ENCODE data around the gene CSPG4. TPM values are rescaled to one million over a fixed set of nuclear protein-coding genes. Genes with fewer than 3 reads are reported as not detected.

Gene CSPG4
- total RNA-seq, 1 donor from 2014 or later: 15.0 TPM

DNA sequence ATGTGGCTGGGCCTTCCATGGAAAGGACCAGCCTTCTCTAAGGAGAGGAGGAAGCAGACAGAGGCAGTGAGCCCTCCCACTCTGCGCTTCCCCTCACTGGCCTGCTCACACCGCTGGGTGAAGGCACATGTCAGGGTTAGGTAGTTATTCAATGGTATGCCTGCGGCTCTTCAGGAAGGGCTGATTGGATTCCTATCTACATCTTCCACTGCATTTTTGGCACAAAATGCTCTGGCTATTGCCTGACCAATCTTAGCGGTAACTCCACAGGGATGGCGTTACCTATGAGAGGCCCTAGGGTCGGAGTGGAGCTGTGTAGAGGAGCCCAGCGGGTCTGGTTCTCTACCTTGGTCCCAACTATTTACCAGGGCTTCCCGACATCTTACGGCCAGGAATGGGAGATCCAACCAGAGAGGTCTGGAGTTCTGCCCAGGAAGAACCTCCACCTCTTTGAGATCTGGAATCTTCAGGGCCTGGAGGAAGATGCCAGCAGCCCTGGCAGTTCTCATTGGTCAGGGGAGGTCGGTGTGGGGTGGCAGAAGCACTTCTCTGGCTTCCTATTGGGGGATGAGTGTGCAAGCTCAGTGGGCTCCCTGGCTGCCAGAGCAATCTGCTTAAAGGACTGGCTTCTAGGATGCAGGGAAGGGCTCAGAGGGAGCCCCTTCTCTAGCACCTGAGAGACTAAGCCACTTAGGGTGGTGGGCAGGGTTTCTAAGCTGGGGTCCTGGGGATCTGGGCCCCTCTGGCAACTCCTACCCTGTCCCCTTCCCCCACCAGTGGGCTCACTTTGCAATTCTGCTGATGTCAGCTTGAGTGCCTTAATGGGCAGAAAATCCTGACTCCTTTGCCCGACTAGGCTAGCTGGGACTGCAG, 40.7 kb downstream of the CSPG4 start:
- Histone ChIP-seq H3K27ac (peak overlapping the region; percentile 77), H3K9me3 (no peaks in the 10 kb centered on the region), H3K4me3 (no peak overlapping the region), H3K4me1 (peaks cover 41% of the 10 kb centered on the region), H3K36me3 (no peaks in the 10 kb centered on the region), H3K27me3 (ENCODE audit: low read depth) (no peaks in the 10 kb centered on the region)
- intact Hi-C loops (cut with DNase I): no loop called here
- ATAC-seq (no peak), DNase-seq (no peak)
- TF ChIP-seq, protein P1, sequence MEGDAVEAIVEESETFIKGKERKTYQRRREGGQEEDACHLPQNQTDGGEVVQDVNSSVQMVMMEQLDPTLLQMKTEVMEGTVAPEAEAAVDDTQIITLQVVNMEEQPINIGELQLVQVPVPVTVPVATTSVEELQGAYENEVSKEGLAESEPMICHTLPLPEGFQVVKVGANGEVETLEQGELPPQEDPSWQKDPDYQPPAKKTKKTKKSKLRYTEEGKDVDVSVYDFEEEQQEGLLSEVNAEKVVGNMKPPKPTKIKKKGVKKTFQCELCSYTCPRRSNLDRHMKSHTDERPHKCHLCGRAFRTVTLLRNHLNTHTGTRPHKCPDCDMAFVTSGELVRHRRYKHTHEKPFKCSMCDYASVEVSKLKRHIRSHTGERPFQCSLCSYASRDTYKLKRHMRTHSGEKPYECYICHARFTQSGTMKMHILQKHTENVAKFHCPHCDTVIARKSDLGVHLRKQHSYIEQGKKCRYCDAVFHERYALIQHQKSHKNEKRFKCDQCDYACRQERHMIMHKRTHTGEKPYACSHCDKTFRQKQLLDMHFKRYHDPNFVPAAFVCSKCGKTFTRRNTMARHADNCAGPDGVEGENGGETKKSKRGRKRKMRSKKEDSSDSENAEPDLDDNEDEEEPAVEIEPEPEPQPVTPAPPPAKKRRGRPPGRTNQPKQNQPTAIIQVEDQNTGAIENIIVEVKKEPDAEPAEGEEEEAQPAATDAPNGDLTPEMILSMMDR (IDR thresholded peaks at IDR 0.05): no peak

- no peaks in the 10 kb centered on the region for H3K36me3 ChIP-seq
- H3K27me3 ChIP-seq (ENCODE audit: low read depth): no peaks in the 10 kb centered on the region
- H3K27ac ChIP-seq: no peak overlapping the region
- DNase-seq: no peak
- no peak for ATAC-seq
- TF ChIP-seq, protein P1 (IDR thresholded peaks at IDR 0.05): no peak
- no peaks in the 10 kb centered on the region for H3K9me3 ChIP-seq
- H3K4me3 ChIP-seq: no peak overlapping the region
- intact Hi-C loops (cut with DNase I): no loop called here
- H3K4me1 ChIP-seq: peaks cover 45% of the 10 kb centered on the region
Measured at GRCh38 chr15:75669879-75670212, 42.8 kb downstream of the CSPG4 start.

GRCh38 chr15:75669191-75669878, 43.3 kb downstream of the CSPG4 start:
- intact Hi-C loops (cut with DNase I): no loop called here
- Histone ChIP-seq H3K27me3 (ENCODE audit: low read depth) (no peaks in the 10 kb centered on the region), H3K27ac (peak overlapping the region; percentile 3), H3K9me3 (no peaks in the 10 kb centered on the region), H3K4me3 (no peak overlapping the region), H3K36me3 (no peaks in the 10 kb centered on the region), H3K4me1 (peaks cover 50% of the 10 kb centered on the region)
- ATAC-seq: no peak
- DNase-seq: no peak
- TF ChIP-seq, protein P1 (IDR thresholded peaks at IDR 0.05): no peak

- H3K27ac ChIP-seq: peak overlapping the region; percentile 84
- H3K4me1 ChIP-seq: peaks cover 44% of the 10 kb centered on the region
- DNase-seq: peak; percentile 82
- H3K36me3 ChIP-seq: peaks cover 5% of the 10 kb centered on the region
- intact Hi-C loops (cut with DNase I): no loop called here
- peak; percentile 87 to 89 for ATAC-seq
- no peaks in the 10 kb centered on the region for H3K27me3 ChIP-seq (ENCODE audit: low read depth)
- no peak overlapping the region for H3K4me3 ChIP-seq
- TF ChIP-seq, protein P1 (IDR thresholded peaks at IDR 0.05): no peak
- no peaks in the 10 kb centered on the region for H3K9me3 ChIP-seq
Measured at GRCh38 chr15:75666823-75667501, 45.7 kb downstream of the CSPG4 start.

- DNase-seq (no peak), ATAC-seq (no peak)
- Histone ChIP-seq H3K4me1 (peaks cover 70% of the 10 kb centered on the region), H3K4me3 (no peak overlapping the region), H3K9me3 (no peaks in the 10 kb centered on the region), H3K36me3 (peaks cover 14% of the 10 kb centered on the region), H3K27me3 (ENCODE audit: low read depth) (no peaks in the 10 kb centered on the region), H3K27ac (peak overlapping the region; percentile 18)
- TF ChIP-seq, protein P1 (IDR thresholded peaks at IDR 0.05): no peak
- intact Hi-C loops (cut with DNase I): no loop called here
Measured at GRCh38 chr15:75663931-75664421, 48.7 kb downstream of the CSPG4 start.

All from lower lobe of right lung (tissue), 2 donors.